ENCODE results near the gene PCBP3.

Gene PCBP3

GRCh38 chr21:45742247-45742646 lies 98.7 kb downstream of the PCBP3 start:
- ATAC-seq (ENCODE audit: low read depth) = no peak
- no peaks in the 10 kb centered on the region for H3K9me3 Mint-ChIP-seq
- no peak overlapping the region for H3K27ac Mint-ChIP-seq
- H3K36me3 Mint-ChIP-seq = peaks cover 4% of the 10 kb centered on the region
- no peaks in the 10 kb centered on the region for H3K4me1 Mint-ChIP-seq
- no peak overlapping the region for H3K4me3 Mint-ChIP-seq
- H3K27me3 Mint-ChIP-seq = no peaks in the 10 kb centered on the region
- DNase-seq (ENCODE audit: low spot score in 2 of 2) = peak in 1 of 2 donors; percentile 7

- no peaks in the 10 kb centered on the region for H3K9me3 Mint-ChIP-seq
- no peak overlapping the region for H3K27ac Mint-ChIP-seq
- peaks cover 4% of the 10 kb centered on the region for H3K36me3 Mint-ChIP-seq
- H3K27me3 Mint-ChIP-seq = no peaks in the 10 kb centered on the region
- no peak for DNase-seq (ENCODE audit: low spot score in 2 of 2)
- no peak overlapping the region for H3K4me3 Mint-ChIP-seq
- ATAC-seq (ENCODE audit: low read depth) = no peak
- H3K4me1 Mint-ChIP-seq = no peaks in the 10 kb centered on the region
Measured at GRCh38 chr21:45745256-45745655, 101.7 kb downstream of the PCBP3 start.

DNA sequence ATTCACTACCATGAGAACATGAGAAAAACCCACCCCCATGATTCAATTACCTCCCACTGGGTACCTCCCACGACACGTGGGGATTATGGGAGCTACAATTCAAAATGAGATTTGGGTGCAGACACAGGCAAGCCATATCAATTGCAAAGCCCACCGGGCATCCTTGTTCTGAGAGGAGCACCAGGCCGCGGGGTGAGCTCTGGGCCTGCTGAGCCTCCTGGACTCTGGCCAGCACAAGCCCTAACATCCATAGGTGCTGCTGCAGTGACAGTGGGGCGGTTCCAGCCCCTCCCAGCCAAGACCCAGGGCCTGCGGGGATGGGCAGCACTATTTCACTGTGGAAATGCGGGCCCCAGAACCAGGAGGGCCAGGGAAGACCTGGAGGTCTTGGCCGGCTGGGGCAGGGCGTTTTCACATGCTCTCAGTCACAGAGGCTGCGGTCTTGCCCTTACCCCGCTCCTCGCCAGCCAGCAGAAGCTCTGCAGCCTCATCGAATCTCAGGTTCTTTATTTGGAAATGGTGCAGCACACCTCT lies 103.8 kb downstream of the PCBP3 start:
- DNase-seq (ENCODE audit: low spot score in 2 of 2) (peak in 1 of 2 donors; percentile 6), ATAC-seq (ENCODE audit: low read depth) (no peak)
- no peak overlapping the region for H3K27ac Mint-ChIP-seq
- H3K36me3 Mint-ChIP-seq = peaks cover 4% of the 10 kb centered on the region
- H3K4me1 Mint-ChIP-seq = no peaks in the 10 kb centered on the region
- no peaks in the 10 kb centered on the region for H3K9me3 Mint-ChIP-seq
- H3K27me3 Mint-ChIP-seq = no peaks in the 10 kb centered on the region
- no peak overlapping the region for H3K4me3 Mint-ChIP-seq

DNA sequence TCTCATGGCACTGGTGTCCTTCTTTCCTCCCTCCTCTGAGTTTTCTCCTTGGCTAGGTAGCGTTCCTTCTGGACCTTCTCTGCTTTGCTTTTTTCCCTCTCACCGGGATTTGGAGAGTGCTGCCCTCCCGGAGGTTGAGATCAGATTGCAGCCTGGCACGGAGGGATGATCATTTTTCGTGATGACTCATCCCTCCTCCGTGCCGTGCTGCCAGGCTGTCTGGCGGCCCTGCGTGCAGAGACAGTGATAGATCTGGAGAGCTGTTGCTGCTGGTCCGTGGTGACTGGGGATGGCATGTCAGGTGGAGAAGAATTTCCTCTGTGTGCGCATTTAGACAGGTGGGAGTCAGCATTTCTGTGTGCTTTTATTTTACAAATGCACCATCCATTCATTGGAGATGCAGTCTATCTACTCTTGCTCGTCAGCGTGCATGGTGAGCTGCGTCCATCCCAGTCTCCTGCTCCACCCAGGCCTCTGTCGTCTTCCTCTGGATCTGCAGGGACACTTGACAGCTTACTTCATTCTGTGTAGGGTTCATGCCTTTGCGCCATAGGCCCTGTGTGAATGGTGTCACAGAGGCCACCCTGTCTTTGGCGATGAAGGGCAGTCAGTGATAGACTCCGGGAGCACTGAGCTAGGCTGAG lies 104.4 kb downstream of the PCBP3 start:
- Mint-ChIP-seq H3K9me3 (no peaks in the 10 kb centered on the region), H3K27me3 (no peaks in the 10 kb centered on the region), H3K4me3 (no peak overlapping the region), H3K36me3 (peaks cover 4% of the 10 kb centered on the region), H3K4me1 (no peaks in the 10 kb centered on the region), H3K27ac (no peak overlapping the region)
- ATAC-seq (ENCODE audit: low read depth) (no peak), DNase-seq (ENCODE audit: low spot score in 2 of 2) (no peak)

DNA sequence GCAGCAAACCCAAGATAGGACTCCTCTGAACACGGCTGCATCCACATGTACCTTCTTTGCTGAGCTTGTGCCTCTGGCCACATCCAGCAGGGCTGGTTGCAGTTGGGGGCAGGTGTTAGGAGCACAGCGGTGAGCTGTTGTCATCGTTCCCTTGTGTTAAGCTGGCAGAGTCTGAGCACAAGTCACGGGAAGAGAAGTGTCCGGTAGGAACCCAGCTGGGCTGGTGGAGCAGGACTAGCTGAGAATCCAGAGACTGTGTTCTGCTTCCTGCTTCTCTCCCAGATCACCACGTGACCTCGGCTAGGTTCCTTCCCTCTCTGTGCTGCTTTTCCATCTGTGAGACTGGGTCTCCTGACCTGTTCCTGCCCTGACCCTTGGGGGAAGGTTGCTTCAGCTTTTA lies 105.1 kb downstream of the PCBP3 start:
- H3K36me3 Mint-ChIP-seq = peaks cover 4% of the 10 kb centered on the region
- no peak overlapping the region for H3K27ac Mint-ChIP-seq
- no peaks in the 10 kb centered on the region for H3K4me1 Mint-ChIP-seq
- peak in 1 of 2 donors; percentile 5 for DNase-seq (ENCODE audit: low spot score in 2 of 2)
- no peak for ATAC-seq (ENCODE audit: low read depth)
- H3K27me3 Mint-ChIP-seq = no peaks in the 10 kb centered on the region
- no peak overlapping the region for H3K4me3 Mint-ChIP-seq
- H3K9me3 Mint-ChIP-seq = no peaks in the 10 kb centered on the region

DNA sequence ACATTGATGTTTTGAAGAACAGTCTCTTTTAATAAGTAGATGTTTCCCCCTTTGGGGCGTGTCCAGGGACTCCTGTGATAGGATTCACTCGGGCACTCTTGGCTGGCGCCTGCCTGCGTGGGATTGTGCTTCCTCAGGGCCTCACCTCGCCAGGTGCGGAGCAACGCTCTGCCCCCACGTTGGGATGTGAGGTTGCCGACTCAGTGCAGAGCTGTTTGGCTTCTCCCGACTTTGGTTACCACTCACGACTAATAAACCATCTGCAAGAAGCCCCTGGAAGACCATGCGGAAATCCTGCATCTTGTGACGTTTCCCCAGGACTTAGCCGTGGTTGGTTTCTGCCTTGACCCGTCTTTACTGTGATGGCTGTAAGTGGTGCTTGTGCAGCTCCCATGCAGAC lies 106.4 kb downstream of the PCBP3 start:
- no peaks in the 10 kb centered on the region for H3K9me3 Mint-ChIP-seq
- no peak for DNase-seq (ENCODE audit: low spot score in 2 of 2)
- ATAC-seq (ENCODE audit: low read depth) = no peak
- peaks cover under 1% of the 10 kb centered on the region for H3K36me3 Mint-ChIP-seq
- no peaks in the 10 kb centered on the region for H3K27me3 Mint-ChIP-seq
- H3K4me1 Mint-ChIP-seq = no peaks in the 10 kb centered on the region
- no peak overlapping the region for H3K4me3 Mint-ChIP-seq
- no peak overlapping the region for H3K27ac Mint-ChIP-seq

DNA sequence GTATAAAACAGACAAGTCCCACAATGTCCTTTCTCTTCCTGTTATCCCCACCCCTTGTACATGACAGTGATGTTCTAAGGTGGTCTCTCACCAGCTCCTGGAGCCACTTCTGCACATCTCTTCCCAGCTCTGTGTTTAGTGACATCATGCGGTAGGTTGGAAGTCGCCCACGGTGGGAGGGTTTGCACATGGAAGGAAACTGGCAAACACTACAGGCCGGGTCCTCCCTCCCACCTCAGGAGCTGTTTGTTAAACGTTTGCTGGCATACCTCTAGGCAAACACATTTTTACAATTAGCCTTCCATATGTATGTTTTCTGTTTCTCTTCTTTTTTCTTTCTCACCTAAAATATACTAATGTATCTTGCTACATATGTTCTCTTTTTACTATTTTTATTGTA lies 107.4 kb downstream of the PCBP3 start:
- Mint-ChIP-seq H3K9me3 (no peaks in the 10 kb centered on the region), H3K4me1 (no peaks in the 10 kb centered on the region), H3K36me3 (no peaks in the 10 kb centered on the region), H3K27ac (no peak overlapping the region), H3K27me3 (no peaks in the 10 kb centered on the region), H3K4me3 (no peak overlapping the region)
- ATAC-seq (ENCODE audit: low read depth) (no peak), DNase-seq (ENCODE audit: low spot score in 2 of 2) (peak in 1 of 2 donors; percentile 3)

GRCh38 chr21:45753445-45753844 lies 109.9 kb downstream of the PCBP3 start:
- Mint-ChIP-seq H3K4me1 (no peaks in the 10 kb centered on the region), H3K27me3 (peaks cover 1% of the 10 kb centered on the region), H3K27ac (no peak overlapping the region), H3K9me3 (peaks cover 3% of the 10 kb centered on the region), H3K4me3 (no peak overlapping the region), H3K36me3 (peaks cover 3% of the 10 kb centered on the region)
- no peak for DNase-seq (ENCODE audit: low spot score in 2 of 2)
- ATAC-seq (ENCODE audit: low read depth) = no peak

- ATAC-seq (ENCODE audit: low read depth) = no peak
Measured at GRCh38 chr21:45756029-45756428, 112.5 kb downstream of the PCBP3 start.

DNA sequence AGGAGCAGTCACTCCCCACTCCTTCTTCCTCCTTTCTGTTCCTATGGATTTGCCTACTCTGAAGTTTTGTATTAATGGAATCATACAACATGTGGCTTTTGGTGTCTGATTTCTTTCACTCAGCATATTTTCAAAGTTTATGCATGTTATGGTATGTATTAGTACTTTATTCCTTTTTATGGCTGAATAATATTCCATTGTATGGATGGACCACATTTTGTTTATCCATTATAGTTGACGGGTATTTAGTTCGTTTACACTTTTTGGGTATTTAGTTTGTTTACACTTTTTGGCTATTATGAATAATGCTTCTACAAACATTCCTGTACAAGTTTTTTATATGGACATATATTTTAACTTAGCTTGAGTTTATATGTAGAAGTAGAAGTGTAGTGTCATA lies 113.1 kb downstream of the PCBP3 start:
- DNase-seq (ENCODE audit: low spot score in 2 of 2) (no peak), ATAC-seq (ENCODE audit: low read depth) (no peak)
- H3K27me3 Mint-ChIP-seq = peaks cover 3% of the 10 kb centered on the region
- H3K4me3 Mint-ChIP-seq = no peak overlapping the region
- H3K36me3 Mint-ChIP-seq = peaks cover 5% of the 10 kb centered on the region
- H3K4me1 Mint-ChIP-seq = no peaks in the 10 kb centered on the region
- no peak overlapping the region for H3K27ac Mint-ChIP-seq
- H3K9me3 Mint-ChIP-seq = peaks cover 3% of the 10 kb centered on the region

More at GRCh38 chr21:45756029-45756428, 112.5 kb downstream of the PCBP3 start:
- no peak overlapping the region for H3K27ac Mint-ChIP-seq
- no peak for DNase-seq (ENCODE audit: low spot score in 2 of 2)
- H3K9me3 Mint-ChIP-seq = peaks cover 3% of the 10 kb centered on the region
- H3K4me1 Mint-ChIP-seq = no peaks in the 10 kb centered on the region
- peaks cover 5% of the 10 kb centered on the region for H3K36me3 Mint-ChIP-seq
- no peak overlapping the region for H3K4me3 Mint-ChIP-seq
- H3K27me3 Mint-ChIP-seq = peaks cover 3% of the 10 kb centered on the region

DNA sequence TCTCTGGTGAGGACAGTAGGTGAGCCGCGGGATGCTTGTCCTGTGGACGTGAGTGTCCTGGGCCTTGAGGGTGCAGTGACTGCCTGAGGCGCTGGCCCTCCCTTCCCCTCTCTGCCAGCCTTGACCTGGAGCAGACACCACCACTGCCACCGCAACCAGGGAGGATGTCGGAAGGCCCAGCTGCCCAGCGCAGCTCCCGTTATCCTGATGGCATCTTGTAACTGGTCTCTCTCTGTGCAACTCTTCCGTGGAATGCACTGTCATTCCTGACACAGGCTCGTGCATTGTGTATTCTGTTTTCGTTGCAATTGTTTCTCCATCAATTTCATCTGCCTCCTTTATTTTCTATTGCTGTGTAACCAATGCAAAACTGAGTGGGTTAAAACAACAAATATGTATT lies 118.2 kb downstream of the PCBP3 start:
- peaks cover under 1% of the 10 kb centered on the region for H3K9me3 Mint-ChIP-seq
- H3K27me3 Mint-ChIP-seq = peaks cover 3% of the 10 kb centered on the region
- DNase-seq (ENCODE audit: low spot score in 2 of 2) (peak in 1 of 2 donors; percentile 7), ATAC-seq (ENCODE audit: low read depth) (no peak)
- H3K36me3 Mint-ChIP-seq = peaks cover 2% of the 10 kb centered on the region
- H3K27ac Mint-ChIP-seq = no peak overlapping the region
- no peaks in the 10 kb centered on the region for H3K4me1 Mint-ChIP-seq
- H3K4me3 Mint-ChIP-seq = no peak overlapping the region

- Mint-ChIP-seq H3K27me3 (peaks cover 3% of the 10 kb centered on the region), H3K9me3 (no peaks in the 10 kb centered on the region), H3K36me3 (peaks cover 2% of the 10 kb centered on the region), H3K4me1 (no peaks in the 10 kb centered on the region), H3K4me3 (no peak overlapping the region), H3K27ac (no peak overlapping the region)
- DNase-seq (ENCODE audit: low spot score in 2 of 2) (no peak), ATAC-seq (ENCODE audit: low read depth) (no peak)
Measured at GRCh38 chr21:45763074-45763473, 119.5 kb downstream of the PCBP3 start.

DNA sequence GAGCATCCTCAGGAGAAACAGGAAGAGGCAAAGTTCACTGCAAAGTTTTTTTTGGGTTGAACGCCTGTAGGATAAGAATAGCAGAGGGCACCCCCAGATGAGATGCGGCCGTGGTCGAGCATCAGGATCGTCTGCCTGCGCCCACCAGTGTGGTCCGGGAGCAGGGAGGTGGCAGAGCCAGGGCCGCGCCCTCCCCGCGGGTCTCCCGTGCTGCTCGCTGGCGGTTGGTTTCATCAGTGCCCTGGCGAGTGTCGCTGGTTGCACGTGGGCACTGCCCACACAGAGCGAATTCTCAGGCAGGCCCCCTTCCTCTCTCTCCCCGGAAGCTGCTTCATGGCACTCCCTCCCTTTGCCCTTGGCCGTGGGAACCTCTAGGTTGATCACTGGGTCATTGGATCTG lies 120.0 kb downstream of the PCBP3 start:
- Mint-ChIP-seq H3K4me1 (no peaks in the 10 kb centered on the region), H3K4me3 (no peak overlapping the region), H3K9me3 (no peaks in the 10 kb centered on the region), H3K27ac (no peak overlapping the region), H3K36me3 (peaks cover 2% of the 10 kb centered on the region), H3K27me3 (peaks cover 3% of the 10 kb centered on the region)
- DNase-seq (ENCODE audit: low spot score in 2 of 2) = peak in 1 of 2 donors; percentile 7
- ATAC-seq (ENCODE audit: low read depth) = no peak

DNA sequence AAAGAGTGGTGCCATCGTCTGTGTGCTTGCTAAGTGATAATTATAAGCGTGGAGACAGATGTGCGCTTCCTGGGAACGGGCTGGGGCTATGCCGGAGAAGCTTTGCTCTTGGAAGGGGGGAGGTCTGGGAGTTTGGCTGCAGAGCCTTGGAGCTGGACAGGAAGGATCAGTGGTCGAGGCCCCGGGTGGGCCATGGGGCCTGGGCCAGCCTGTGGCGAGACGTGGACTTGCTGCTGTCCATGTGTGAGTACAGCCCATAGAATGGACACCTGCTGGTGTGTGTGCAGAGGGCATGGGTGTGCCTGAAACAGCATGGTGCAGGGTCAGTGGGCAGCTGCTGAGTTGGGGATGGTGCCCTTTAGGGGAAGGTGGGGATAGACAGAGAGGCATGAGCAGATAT lies 121.3 kb downstream of the PCBP3 start:
- no peak for DNase-seq (ENCODE audit: low spot score in 2 of 2)
- ATAC-seq (ENCODE audit: low read depth) = no peak
- Mint-ChIP-seq H3K4me3 (no peak overlapping the region), H3K27ac (no peak overlapping the region), H3K4me1 (no peaks in the 10 kb centered on the region), H3K27me3 (peaks cover 1% of the 10 kb centered on the region), H3K9me3 (no peaks in the 10 kb centered on the region), H3K36me3 (no peaks in the 10 kb centered on the region)

DNA sequence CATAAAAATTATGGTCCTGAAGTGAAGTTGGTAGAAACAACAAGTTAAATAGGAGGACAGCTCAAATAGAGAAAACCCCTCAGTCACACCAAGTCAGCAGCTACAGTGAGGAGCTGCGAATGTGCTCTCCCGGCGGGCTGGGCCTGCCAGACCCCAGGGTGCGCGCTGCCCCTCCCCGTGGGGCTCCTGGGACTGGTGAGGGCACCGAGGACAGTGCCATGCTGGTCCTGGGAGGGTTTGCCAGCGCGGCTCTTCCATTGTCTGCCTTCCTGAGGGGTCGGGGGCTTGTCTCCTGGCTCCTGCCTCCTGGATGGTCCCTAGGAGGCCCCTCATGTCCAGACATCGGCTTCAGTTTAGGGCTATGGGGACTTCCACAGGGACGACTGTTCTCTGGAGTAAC lies 121.8 kb downstream of the PCBP3 start:
- Mint-ChIP-seq H3K9me3 (no peaks in the 10 kb centered on the region), H3K27me3 (peaks cover 1% of the 10 kb centered on the region), H3K4me1 (no peaks in the 10 kb centered on the region), H3K27ac (no peak overlapping the region), H3K36me3 (no peaks in the 10 kb centered on the region), H3K4me3 (no peak overlapping the region)
- no peak for ATAC-seq (ENCODE audit: low read depth)
- DNase-seq (ENCODE audit: low spot score in 2 of 2) = no peak

All from memory B cell (primary cell).